Astrocyte of the spinal cord (primary cell): Measurements from ENCODE around the gene ABCB10.

ENCODE experiments used
- DNase-seq: peaks from one replicate; pipeline ENCODE4 v3.0.0; 2011; ENCODE audit warnings: low read depth, low spot score
- H3K4me3 ChIP-seq: 2 replicates; pipeline ENCODE4 v1.5.1; 2011; ENCODE audit warnings: low read depth, mild to moderate bottlenecking, low read length, moderate library complexity
- in situ Hi-C: cut with HindIII; loops from 2 replicates; pipeline ENCODE4 v1.10.0; 2017; ENCODE audit warnings: low sequenced_read_pairs
- TF ChIP-seq, protein P1 (sequence below): IDR thresholded peaks from 2 replicates; pipeline ENCODE4 v1.5.1; 2012; ENCODE audit warnings: low read depth, mild to moderate bottlenecking, low read length, inconsistent platforms

ABCB10 gene

DNA sequence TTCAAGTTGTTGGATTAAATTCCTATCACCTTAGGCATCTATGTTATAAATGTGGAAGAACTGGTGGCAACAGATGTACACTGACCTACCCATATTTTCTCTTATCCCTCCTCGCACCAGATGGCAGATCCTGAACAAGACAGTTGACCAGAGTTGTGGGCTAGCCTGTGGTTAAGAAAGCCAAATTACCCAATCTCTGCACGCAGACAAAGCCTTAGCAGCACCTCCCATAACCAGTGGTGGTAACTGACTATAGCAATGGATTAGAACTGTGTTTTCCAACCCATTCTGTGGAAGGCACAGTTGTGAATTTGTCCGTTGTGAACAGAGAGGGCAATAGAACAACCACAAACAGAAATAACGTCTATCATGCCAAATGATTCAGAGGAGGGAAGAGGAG lies 20.6 kb downstream of the ABCB10 start:
- TF ChIP-seq, protein P1, sequence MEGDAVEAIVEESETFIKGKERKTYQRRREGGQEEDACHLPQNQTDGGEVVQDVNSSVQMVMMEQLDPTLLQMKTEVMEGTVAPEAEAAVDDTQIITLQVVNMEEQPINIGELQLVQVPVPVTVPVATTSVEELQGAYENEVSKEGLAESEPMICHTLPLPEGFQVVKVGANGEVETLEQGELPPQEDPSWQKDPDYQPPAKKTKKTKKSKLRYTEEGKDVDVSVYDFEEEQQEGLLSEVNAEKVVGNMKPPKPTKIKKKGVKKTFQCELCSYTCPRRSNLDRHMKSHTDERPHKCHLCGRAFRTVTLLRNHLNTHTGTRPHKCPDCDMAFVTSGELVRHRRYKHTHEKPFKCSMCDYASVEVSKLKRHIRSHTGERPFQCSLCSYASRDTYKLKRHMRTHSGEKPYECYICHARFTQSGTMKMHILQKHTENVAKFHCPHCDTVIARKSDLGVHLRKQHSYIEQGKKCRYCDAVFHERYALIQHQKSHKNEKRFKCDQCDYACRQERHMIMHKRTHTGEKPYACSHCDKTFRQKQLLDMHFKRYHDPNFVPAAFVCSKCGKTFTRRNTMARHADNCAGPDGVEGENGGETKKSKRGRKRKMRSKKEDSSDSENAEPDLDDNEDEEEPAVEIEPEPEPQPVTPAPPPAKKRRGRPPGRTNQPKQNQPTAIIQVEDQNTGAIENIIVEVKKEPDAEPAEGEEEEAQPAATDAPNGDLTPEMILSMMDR, result no peak
- no peak overlapping the region for H3K4me3 ChIP-seq
- in situ Hi-C loops, result no loop called here
- no peak for DNase-seq

DNA sequence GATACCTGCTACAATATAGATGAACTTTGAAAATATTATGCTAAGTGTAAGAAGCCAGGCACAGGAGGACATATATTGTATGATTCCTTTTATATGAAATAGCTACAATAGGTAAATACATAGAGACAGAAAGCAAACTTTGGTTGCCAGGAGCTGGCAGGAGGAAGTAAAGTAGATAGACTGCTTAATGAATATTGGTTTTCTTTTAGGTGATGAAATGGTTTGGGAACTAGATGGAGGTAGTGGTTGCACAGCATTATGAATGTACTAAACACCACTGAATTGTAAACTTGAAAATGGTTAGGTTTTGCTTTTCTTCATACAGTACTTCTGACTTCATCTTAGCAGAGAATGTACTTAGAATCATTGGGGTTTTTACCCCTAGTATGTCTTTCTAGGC lies 21.5 kb downstream of the ABCB10 start:
- no peak for DNase-seq
- TF ChIP-seq, protein P1, result no peak
- in situ Hi-C loops, result no loop called here
- H3K4me3 ChIP-seq, result no peak overlapping the region

DNA sequence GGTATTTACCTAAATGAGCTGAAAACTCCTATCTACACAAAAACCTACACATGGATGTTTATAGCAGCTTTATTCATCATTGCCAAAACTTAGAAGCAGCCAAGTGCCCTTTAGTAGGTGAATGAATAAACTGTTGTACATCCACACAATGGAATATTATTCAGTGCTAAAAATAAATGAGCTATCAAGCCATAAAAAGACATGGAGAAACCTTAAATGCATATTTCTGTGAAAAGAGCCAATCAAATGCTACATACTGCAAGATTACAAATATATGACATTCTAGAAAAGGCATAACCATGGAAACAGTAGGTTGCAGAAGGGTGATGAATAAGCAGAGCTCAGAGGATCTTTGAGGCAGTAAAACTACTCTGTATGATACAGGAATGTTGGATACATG lies 23.3 kb downstream of the ABCB10 start:
- in situ Hi-C loops, result no loop called here

DNA sequence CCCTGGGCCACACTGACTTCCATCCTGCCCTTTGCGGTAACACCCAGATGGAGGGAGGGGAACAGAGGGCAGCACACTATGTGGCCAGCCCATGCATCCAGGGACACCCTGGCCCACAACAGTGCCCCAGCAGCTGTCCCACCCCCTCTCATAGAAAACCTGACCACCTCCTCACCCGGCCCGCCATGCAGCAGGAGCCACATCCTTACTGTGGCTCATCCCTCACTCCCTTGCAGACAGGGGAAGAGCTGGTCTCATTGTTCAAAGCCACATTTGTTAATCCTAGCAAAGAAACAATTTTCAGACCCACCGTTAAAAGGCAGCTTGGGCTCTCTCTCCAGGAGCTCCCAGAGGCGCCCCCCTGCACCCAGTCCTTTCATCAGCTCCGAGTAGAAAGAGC lies 27.2 kb downstream of the ABCB10 start:
- no peak for DNase-seq
- TF ChIP-seq, protein P1, result no peak
- no peak overlapping the region for H3K4me3 ChIP-seq
- in situ Hi-C loops, result no loop called here

More for the DNA sequence above, 23.3 kb downstream of the ABCB10 start:
- DNase-seq, result no peak
- no peak overlapping the region for H3K4me3 ChIP-seq
- TF ChIP-seq, protein P1, result no peak

DNA sequence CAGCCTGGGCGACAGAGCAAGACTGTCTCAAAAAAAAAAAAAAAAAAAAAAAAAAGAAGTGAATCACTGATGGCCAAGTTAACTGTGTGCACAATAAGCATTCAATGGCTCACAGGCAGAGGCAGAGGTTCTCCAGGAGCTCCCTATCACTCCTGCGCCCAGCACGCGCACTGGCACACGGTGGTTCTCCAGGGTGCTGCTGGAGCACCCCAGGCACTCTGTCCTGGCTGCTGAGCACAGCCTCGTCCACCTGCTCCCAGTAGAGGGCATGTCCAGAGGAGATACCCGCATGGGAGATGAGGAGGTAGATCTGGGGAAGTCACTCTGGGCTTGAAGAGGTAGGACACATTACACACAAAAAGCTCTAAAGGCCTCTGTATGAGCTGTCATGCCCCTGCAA lies 28.9 kb downstream of the ABCB10 start:
- in situ Hi-C loops, result no loop called here
- no peak for DNase-seq
- TF ChIP-seq, protein P1, result no peak

DNA sequence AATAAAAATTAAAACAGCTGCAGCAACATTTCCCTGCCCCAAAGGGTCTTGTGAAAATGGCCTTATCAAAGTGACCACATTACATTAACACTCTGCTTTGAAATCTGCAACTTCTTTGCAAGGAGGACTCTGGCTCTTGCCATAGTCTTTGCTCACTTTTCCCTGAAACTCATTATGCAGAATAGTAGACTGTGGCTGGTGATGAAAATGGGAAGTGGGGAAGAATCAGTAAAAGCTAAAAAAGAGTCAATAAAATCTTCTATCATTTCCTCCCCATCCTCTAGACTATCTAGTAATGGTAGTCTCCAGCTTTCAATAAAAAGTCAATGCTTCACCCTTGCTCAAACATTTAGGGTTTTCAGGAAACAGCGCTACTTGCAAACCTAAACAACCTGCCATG lies 31.8 kb downstream of the ABCB10 start:
- TF ChIP-seq, protein P1, result no peak
- in situ Hi-C loops, result no loop called here
- H3K4me3 ChIP-seq, result no peak overlapping the region
- no peak for DNase-seq

More for the DNA sequence above, 28.9 kb downstream of the ABCB10 start:
- H3K4me3 ChIP-seq, result no peak overlapping the region

DNA sequence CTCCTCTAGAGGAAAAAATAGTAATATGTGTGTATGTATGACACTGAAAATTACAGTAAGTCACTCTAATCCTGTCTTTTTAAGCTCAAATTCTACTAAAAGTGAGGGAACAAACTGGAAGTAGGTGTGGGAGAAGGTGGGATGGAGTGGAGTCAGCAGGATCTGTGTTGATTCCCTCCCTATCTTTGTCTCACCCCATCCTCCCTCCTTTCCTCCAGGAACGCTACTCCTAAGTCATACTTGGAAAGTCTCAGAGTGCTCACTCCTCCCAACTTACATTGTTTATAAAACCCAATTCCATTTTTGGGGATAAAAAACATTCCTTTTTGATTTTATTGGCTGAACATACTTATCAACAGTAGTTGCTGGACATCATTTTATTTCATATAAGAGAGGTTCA lies 35.5 kb downstream of the ABCB10 start:
- H3K4me3 ChIP-seq, result no peak overlapping the region
- TF ChIP-seq, protein P1, result no peak
- DNase-seq, result no peak
- in situ Hi-C loops, result no loop called here
